ENCODE results near the gene TPBG. TPM values are rescaled to one million over a fixed set of nuclear protein-coding genes. Genes with fewer than 3 reads are reported as not detected.

The TPBG gene
- total RNA-seq, 1 donor from 2014 or later, result 46.1 TPM

DNA sequence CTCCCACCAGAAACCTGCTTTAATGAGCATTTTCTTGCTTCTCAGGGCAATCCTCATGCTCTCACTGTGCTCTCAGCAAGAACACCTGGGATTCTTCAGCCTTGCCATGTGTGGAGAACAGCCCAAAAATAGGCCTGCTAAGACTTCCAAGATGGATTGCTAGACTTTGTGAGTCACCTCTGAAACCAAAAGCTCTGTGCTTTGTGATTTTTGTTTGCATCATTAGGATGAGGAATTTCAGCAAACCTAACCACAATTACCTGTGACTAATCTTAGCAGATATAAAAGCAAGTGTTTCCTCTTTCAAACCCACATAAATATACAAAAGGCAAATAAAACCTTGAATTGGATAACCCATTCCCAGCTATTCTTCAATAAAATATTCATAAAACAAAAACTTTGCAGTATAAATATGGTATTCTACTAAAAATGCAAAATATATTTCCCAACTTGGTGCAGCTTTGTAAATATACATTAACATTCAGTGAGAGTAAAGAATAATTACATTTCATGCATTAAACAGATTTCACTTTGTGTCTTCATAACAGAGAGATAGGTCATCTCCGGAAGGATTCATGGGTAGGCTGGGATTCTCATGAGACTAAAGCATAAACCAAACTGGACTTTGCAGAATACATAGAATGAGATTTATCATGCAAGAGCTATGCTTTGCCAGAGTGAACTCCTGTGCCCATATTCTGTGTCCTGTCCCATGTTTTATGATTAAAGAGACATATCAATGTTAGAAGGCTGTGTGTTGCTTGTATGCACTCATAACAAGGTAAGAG is 33.5 kb downstream of the TPBG start:
- no peaks in the 10 kb centered on the region for H3K36me3 ChIP-seq (ENCODE audit: control insufficient read depth, insufficient read depth, low read length)
- TF ChIP-seq CTCF (IDR thresholded peaks at IDR 0.05; ENCODE audit: insufficient read depth, low read length, poor library complexity, severe bottlenecking), result no peak
- H3K27me3 ChIP-seq (ENCODE audit: control insufficient read depth, insufficient read depth, low read length), result no peaks in the 10 kb centered on the region
- H3K4me3 ChIP-seq (ENCODE audit: low read depth, low read length), result no peak overlapping the region
- DNase-seq (ENCODE audit: low read depth), result peak; percentile 98

GRCh38 chr6:82397962-82398692 is 34.5 kb downstream of the TPBG start:
- TF ChIP-seq CTCF (IDR thresholded peaks at IDR 0.05; ENCODE audit: insufficient read depth, low read length, poor library complexity, severe bottlenecking), result no peak
- no peak for DNase-seq (ENCODE audit: low read depth)
- H3K4me3 ChIP-seq (ENCODE audit: low read depth, low read length), result no peak overlapping the region
- no peaks in the 10 kb centered on the region for H3K36me3 ChIP-seq (ENCODE audit: control insufficient read depth, insufficient read depth, low read length)
- H3K27me3 ChIP-seq (ENCODE audit: control insufficient read depth, insufficient read depth, low read length), result no peaks in the 10 kb centered on the region

- no peak overlapping the region for H3K4me3 ChIP-seq (ENCODE audit: low read depth, low read length)
Observed at GRCh38 chr6:82408952-82409431, 45.4 kb downstream of the TPBG start.

GRCh38 chr6:82410151-82410648 is 46.6 kb downstream of the TPBG start:
- Histone ChIP-seq H3K4me3 (ENCODE audit: low read depth, low read length) (no peak overlapping the region), H3K27me3 (ENCODE audit: control insufficient read depth, insufficient read depth, low read length) (no peaks in the 10 kb centered on the region), H3K36me3 (ENCODE audit: control insufficient read depth, insufficient read depth, low read length) (no peaks in the 10 kb centered on the region)
- no peak for DNase-seq (ENCODE audit: low read depth)
- no peak for TF ChIP-seq CTCF (IDR thresholded peaks at IDR 0.05; ENCODE audit: insufficient read depth, low read length, poor library complexity, severe bottlenecking)

More at GRCh38 chr6:82408952-82409431, 45.4 kb downstream of the TPBG start:
- TF ChIP-seq CTCF (IDR thresholded peaks at IDR 0.05; ENCODE audit: insufficient read depth, low read length, poor library complexity, severe bottlenecking), result no peak
- DNase-seq (ENCODE audit: low read depth), result no peak
- Histone ChIP-seq H3K27me3 (ENCODE audit: control insufficient read depth, insufficient read depth, low read length) (no peaks in the 10 kb centered on the region), H3K36me3 (ENCODE audit: control insufficient read depth, insufficient read depth, low read length) (no peaks in the 10 kb centered on the region)

DNA sequence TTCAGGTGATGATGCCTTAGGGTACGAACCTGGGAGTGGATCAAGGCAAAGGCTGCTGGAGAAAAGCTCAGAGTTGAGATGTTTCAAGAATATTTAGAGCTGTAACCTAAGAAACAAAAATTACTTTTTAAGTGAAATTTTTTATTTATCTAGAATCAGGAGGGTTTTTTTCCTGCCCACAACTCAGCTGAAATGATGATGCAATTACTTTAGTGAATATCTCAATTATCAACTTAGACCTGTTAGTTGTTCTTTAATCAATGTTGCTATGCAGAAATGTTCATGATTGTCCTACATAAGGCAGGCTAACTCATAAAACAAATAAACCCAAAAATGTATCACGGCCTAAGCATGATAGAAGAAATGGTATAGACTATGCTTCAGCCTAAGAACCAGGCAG is 50.3 kb downstream of the TPBG start:
- Histone ChIP-seq H3K36me3 (ENCODE audit: control insufficient read depth, insufficient read depth, low read length) (no peaks in the 10 kb centered on the region), H3K4me3 (ENCODE audit: low read depth, low read length) (no peak overlapping the region), H3K27me3 (ENCODE audit: control insufficient read depth, insufficient read depth, low read length) (no peaks in the 10 kb centered on the region)
- DNase-seq (ENCODE audit: low read depth), result no peak
- no peak for TF ChIP-seq CTCF (IDR thresholded peaks at IDR 0.05; ENCODE audit: insufficient read depth, low read length, poor library complexity, severe bottlenecking)
